NCI-H2107 treated with DMSO at 0.1 percent for 48 hours (cell line): ENCODE results near the gene CARMIL1.

Source experiments
- DNase-seq: peaks from one replicate; lab custom pipeline; 2025; ENCODE audit not compliant: unreplicated experiment; lab: John Stamatoyannopoulos, UW

The CARMIL1 gene

DNA sequence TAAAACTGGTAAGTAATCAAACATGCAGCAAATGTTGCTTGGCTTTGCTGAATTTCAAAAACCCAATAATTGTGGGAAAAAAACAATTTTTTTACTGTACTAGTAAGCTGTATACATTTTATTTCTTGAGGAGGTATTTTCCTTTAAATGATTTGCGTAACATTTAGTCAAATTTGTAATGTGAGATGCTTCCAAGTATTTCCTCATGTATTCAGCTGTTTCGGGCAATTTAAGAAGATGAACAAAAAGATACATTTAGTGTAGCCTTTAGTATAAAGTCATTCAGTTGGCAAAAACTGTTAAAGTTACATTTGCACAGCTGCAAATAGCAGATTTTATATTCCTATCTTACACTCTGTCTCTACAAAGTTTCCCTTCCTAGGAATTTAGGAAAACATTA is 186.8 kb downstream of the CARMIL1 start:
- no peak for DNase-seq

- no peak for DNase-seq
These were observed 189.7 kb downstream of the CARMIL1 start for GRCh38 chr6:25468881-25469280.

DNA sequence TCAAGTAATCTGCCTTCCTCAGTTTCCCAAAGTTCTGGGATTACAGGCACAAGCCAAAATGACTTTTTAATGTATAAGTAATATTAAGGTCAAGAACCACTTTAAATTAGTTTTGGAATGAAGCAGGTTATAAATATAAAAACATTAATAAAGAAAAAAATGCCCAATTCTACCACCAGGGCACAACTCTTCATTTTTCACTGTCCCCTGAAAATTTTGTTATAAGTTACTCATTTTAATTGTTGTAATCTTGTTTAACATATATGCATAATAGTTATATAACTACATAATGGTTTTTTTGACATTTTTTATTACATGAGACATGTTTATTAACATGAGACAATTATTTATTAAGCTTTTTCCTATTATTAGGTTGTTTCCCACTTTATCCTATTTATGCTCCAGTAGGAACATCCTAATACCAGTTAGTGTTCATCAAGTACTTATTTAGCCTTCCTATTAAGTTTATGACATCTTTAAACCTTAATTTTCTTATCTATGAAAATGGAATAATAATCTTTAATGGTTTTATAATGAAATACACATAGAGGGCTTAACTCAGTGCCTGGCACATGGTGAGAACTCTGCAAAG is 190.7 kb downstream of the CARMIL1 start:
- DNase-seq, result no peak

DNA sequence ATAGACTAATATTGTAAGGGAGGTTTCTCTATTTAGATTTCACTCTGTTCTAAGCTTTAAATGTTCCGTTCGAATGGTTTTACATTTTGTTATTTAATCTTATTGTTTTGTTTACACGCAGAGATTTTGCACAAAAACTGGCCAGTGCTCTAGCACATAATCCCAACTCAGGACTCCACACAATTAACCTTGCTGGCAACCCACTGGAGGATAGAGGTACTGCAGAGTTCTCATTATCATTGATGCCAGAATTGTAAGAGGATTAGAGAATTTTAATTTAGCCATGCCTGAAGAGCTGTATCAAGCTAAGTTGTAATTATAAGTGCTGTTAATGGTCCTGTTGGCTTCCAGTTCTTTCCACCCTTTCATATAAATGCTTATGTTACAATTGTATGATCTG is 193.1 kb downstream of the CARMIL1 start:
- no peak for DNase-seq

DNA sequence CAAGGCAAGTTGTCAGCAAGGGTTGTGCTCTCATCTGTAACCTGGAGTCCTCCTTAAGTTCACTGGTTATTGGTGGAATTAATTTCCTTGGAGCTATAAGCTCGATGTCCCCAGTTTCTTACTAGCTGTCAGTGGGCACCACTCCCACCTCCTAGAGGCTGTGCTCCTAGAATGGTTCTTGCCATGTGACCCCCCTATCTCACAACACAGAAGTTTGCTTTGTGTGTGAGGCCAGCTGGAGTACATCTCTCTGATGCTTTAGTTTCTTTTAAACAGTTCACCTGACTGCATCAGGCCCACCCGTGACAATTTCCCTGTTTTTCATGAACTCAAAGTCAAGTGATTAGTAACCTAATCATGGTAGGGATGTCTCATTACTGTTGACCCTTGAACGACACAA is 193.7 kb downstream of the CARMIL1 start:
- DNase-seq, result no peak

GRCh38 chr6:25473447-25473846 is 194.3 kb downstream of the CARMIL1 start:
- DNase-seq, result no peak

GRCh38 chr6:25476126-25476525 is 197.0 kb downstream of the CARMIL1 start:
- DNase-seq, result no peak

DNA sequence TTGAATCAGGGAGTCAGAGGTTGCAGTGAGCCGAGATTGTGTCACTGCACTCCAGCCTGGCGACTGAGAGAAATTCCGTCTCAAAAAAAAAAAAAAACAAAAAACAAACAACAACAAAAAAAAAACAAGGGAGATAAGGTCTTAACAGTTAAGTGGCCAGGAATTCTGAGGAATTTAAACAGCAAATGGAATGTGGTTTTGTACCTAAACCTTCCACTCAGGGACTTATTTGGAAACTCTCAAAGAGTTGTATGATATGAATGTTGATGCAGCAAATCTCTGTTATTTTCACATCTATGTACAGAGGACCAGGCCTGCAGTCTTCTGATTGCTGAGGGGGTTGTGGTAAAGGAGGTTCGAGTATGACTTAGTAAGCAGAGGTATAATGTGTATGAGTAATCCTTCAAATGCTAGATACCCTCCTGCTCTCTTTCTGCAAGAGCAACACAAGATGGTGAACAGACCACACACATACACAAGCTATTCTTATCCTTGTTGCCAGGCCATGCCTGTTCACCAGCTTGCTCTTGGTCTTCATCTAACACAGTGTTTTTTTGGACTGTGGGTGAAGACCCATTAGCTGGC is 197.9 kb downstream of the CARMIL1 start:
- no peak for DNase-seq

GRCh38 chr6:25478973-25479372 is 199.8 kb downstream of the CARMIL1 start:
- no peak for DNase-seq

DNA sequence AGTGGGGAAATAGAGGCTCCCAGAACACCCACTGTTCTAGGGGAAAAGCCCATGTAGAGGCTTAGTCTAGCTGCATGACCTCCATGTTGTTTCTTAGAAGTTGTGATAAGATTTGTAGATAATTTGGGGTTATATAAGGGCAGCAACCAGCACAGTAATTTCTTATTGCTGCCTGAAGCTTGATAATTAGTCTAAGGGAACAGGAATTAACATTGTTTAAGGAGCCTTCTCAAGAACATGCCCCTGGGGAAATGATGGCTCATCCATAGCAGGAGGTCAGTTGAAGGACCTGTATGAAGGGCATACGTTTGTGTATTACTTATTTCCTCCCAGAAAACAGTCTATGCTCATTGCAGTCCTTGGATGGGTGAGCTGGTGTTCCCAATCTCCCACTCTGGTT is 202.1 kb downstream of the CARMIL1 start:
- no peak for DNase-seq

GRCh38 chr6:25482996-25483395 is 203.8 kb downstream of the CARMIL1 start:
- no peak for DNase-seq

DNA sequence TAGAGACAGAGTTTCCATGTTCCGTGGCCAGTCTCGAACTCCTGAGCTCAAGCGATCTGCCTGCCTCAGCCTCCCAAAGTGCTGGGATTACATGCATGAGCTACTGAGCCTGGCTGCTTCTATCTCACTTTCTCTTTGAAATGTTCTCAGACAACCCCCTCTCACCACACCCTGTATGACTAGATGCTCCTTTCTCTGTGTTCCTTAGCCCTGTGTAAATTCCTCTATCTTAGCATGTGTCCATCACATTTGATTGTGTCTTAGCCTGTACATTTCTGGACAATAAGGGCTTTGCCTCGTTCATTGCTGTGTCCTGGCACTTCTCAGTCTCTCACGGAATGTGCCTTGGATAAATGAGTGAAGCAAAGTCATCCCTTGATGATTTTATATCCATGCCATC is 204.8 kb downstream of the CARMIL1 start:
- no peak for DNase-seq

GRCh38 chr6:25484900-25485299 is 205.7 kb downstream of the CARMIL1 start:
- DNase-seq, result no peak

DNA sequence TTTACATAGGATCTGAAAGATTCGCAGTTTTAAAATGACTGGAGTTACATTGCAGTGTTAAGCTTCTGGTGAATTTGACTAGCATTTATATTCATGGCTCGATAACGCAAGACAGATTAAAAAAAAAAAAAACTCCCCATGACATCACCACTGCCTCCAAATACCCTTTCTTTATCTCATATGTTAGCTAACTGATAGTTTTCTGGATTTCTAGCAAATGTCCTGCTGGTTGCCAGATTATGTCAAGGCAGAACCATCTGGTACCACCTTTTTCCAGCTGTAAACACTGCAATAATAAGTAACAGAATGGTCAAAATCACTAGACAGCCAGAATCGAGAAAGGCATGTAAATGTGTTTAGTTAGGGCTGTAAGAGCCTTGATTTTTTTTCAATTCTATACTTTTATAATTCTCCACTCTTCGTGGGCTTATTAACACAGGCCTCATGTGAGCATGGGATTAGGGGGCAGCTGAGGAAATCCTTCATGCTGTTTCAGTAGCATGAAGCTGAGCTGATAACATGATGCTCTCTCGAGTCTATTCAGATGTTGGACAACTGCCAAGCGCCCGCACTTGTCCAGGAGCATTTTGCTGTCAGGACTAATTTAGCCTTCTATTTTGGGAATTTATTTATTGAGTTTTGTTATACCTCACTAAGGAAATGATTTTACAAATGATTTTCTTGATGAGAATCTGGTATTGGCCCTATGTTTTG is 206.8 kb downstream of the CARMIL1 start:
- peak; percentile 51 for DNase-seq

DNA sequence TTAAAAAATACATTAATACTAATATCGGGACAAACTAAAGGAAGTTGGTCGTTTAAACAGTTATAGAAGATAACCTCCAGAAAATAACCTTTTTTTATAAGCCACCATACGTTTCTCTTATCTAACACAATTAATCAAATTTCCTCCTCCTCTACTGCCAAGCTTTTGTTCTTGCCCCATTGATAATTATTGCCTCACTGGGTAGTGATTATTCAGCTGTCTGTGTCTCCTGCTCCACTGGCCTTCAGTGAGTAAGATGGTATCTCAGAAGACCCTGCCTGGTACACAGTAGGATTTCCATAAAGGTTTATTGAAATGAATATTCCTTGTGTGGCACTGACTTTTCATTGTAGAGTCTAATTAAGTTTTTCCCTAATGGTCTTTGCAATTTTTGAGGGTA is 207.4 kb downstream of the CARMIL1 start:
- DNase-seq, result no peak

GRCh38 chr6:25487012-25487411 is 207.8 kb downstream of the CARMIL1 start:
- peak; percentile 79 for DNase-seq

- no peak for DNase-seq
These were observed 209.0 kb downstream of the CARMIL1 start for GRCh38 chr6:25488156-25488555.

DNA sequence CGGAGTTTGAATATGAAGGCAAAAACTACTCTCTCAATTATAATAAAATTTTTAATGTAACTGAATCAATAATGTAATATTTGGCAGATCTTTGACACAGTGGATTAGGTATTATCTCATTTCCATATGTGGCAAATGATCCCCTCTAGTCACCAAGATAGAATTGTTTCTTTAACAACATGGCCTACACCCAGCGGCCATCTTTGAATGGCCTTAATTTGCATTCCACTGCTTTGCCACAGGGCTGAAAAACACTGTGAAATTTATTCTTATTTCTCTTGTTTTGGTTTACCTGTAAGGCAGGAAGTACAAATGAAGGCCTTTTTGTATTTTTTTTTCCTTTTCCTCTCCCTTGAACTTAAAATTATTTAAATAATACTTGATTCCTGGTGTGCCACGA is 210.2 kb downstream of the CARMIL1 start:
- DNase-seq, result no peak

DNA sequence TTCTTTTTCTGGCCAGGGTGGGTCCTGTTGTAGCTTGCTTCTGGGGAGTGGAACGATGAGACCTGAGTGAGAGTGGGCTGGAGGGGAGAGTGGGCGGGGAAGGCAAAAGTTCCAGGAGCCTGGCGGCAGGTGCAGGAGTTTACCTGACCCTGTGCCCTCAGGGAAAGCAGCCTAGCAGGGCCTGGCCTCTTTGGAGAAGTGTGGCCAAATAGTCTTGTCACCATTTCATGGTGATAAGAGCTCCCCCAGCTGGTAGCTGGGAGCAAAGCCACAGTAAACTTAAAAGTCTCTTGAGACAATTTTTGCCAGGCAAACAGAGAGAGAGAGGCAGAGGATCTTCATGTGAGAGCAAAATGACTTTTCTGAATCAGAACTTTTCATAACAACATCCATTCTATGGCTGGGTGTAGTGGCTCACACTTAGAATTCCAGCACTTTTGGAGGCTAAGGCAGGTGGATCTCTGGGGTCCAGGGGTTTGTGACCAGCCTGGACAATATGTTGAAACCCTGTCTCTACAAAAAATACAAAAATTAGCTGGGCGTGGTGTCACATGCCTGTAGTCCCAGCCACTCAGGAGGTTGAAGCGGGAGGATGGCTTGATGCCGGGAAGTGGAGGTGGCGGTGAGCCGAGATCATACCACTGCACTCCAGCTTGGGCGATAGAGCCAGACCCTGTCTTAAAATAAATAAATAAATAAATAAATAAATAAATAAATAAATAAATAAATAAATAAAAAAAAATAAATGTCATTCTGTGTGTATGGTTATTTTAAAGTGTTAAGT is 211.0 kb downstream of the CARMIL1 start:
- peak; percentile 40 for DNase-seq

DNA sequence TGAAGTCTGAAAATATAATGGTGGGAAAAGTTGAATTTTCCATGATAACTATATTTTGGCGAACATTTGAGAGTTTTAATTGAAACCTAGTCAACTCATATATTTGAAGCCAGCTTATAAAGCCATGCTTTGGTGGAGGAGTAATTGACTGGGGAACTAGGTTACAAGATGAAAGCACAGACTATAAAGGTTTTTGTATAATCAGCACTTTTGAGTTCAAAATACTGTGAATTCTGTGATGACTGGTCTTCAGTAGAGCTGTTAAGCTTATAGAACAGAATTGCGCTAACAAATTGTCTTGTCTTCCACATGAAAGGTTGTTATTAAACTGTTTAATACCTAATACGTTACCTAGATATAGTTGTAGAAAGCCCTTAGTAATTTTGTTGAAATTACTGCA is 213.8 kb downstream of the CARMIL1 start:
- no peak for DNase-seq

GRCh38 chr6:25494469-25494868 is 215.3 kb downstream of the CARMIL1 start:
- DNase-seq, result no peak
